DND-41 (cell line): ENCODE results near the gene FAM20C.

Experiments used
- CTCF ChIP-seq: IDR thresholded peaks from 2 replicates; pipeline ENCODE4 v1.5.1; 2012; ENCODE audit warnings: borderline replicate concordance, low read length, moderate library complexity, mild to moderate bottlenecking; ENCODE audit not compliant: poor library complexity, severe bottlenecking; ENCODE audit errors: extremely low read depth
- EZH2 ChIP-seq: IDR thresholded peaks from 3 replicates; pipeline ENCODE4 v1.6.1; 2012; ENCODE audit warnings: borderline replicate concordance, low read depth, mild to moderate bottlenecking, moderate library complexity, low read length, inconsistent platforms; ENCODE audit not compliant: severe bottlenecking

GRCh38 chr7:170551-171363 is 21.6 kb upstream of the FAM20C start:
- TF ChIP-seq CTCF (no peak), EZH2 (no peak)
